DMS114 treated with DMSO at 0.1 percent for 48 hours (cell line): ENCODE measurements around the gene TPK1.

Experiments used
- DNase-seq: peaks from one replicate; lab custom pipeline; 2025; ENCODE audit not compliant: unreplicated experiment; lab: John Stamatoyannopoulos, UW

TPK1 gene

GRCh38 chr7:144534655-144535395 is 301.0 kb downstream of the TPK1 start:
- no peak for DNase-seq

- DNase-seq, result no peak
Observed at GRCh38 chr7:144534196-144534595, 301.7 kb downstream of the TPK1 start.

GRCh38 chr7:144531181-144531580 is 304.7 kb downstream of the TPK1 start:
- DNase-seq, result no peak

- DNase-seq, result no peak
Observed at GRCh38 chr7:144529269-144529926, 306.5 kb downstream of the TPK1 start.

- no peak for DNase-seq
Observed at GRCh38 chr7:144528536-144529045, 307.3 kb downstream of the TPK1 start.

- no peak for DNase-seq
Observed at GRCh38 chr7:144527051-144527471, 308.8 kb downstream of the TPK1 start.

- DNase-seq, result no peak
Observed at GRCh38 chr7:144525956-144526355, 309.9 kb downstream of the TPK1 start.

- DNase-seq, result no peak
Observed at GRCh38 chr7:144524271-144524670, 311.6 kb downstream of the TPK1 start.

- no peak for DNase-seq
Observed at GRCh38 chr7:144523621-144524020, 312.2 kb downstream of the TPK1 start.

GRCh38 chr7:144519925-144520324 is 315.9 kb downstream of the TPK1 start:
- DNase-seq, result no peak

GRCh38 chr7:144518360-144518759 is 317.5 kb downstream of the TPK1 start:
- DNase-seq, result no peak

- DNase-seq, result no peak
Observed at GRCh38 chr7:144517749-144518148, 318.1 kb downstream of the TPK1 start.

- no peak for DNase-seq
Observed at GRCh38 chr7:144516729-144517525, 318.9 kb downstream of the TPK1 start.

- peak; percentile 2 for DNase-seq
Observed at GRCh38 chr7:144513334-144513733, 322.5 kb downstream of the TPK1 start.

GRCh38 chr7:144510621-144511020 is 325.2 kb downstream of the TPK1 start:
- DNase-seq, result no peak

GRCh38 chr7:144508702-144509101 is 327.2 kb downstream of the TPK1 start:
- DNase-seq, result no peak

GRCh38 chr7:144503215-144503614 is 332.6 kb downstream of the TPK1 start:
- no peak for DNase-seq

GRCh38 chr7:144500225-144500624 is 335.6 kb downstream of the TPK1 start:
- no peak for DNase-seq

- no peak for DNase-seq
Observed at GRCh38 chr7:144497282-144497681, 338.6 kb downstream of the TPK1 start.

GRCh38 chr7:144494355-144494754 is 341.5 kb downstream of the TPK1 start:
- DNase-seq, result no peak

- no peak for DNase-seq
Observed at GRCh38 chr7:144489504-144489903, 346.3 kb downstream of the TPK1 start.

GRCh38 chr7:144488977-144489376 is 346.9 kb downstream of the TPK1 start:
- no peak for DNase-seq
